ENCODE results near the gene CYP3A7. TPM values are rescaled to one million over a fixed set of nuclear protein-coding genes. Genes with fewer than 3 reads are reported as not detected.
A peak's percentile ranks its signal among the peaks of the same experiment; 100 is the strongest.

The CYP3A7 gene
- total RNA-seq, 1 donor from 2014 or later = 1.6 TPM

- Histone ChIP-seq H3K4me3 (no peak overlapping the region), H3K36me3 (peaks cover 9% of the 10 kb centered on the region), H3K4me1 (no peaks in the 10 kb centered on the region), H3K27ac (no peak overlapping the region), H3K9me3 (no peaks in the 10 kb centered on the region), H3K27me3 (no peaks in the 10 kb centered on the region)
- TF ChIP-seq CTCF (IDR thresholded peaks at IDR 0.05) = no peak
- ATAC-seq = no peak
- intact Hi-C loops (cut with DNase I) = no loop called here
- DNase-seq = no peak
Measured at GRCh38 chr7:99674995-99675742, 59.8 kb downstream of the CYP3A7 start.

- Histone ChIP-seq H3K4me3 (no peak overlapping the region), H3K27ac (no peak overlapping the region), H3K4me1 (no peaks in the 10 kb centered on the region), H3K9me3 (no peaks in the 10 kb centered on the region), H3K27me3 (no peaks in the 10 kb centered on the region), H3K36me3 (peaks cover 9% of the 10 kb centered on the region)
- ATAC-seq = no peak
- TF ChIP-seq CTCF (IDR thresholded peaks at IDR 0.05) = no peak
- intact Hi-C loops (cut with DNase I) = no loop called here
- no peak for DNase-seq
Measured at GRCh38 chr7:99672573-99672972, 62.4 kb downstream of the CYP3A7 start.

GRCh38 chr7:99669782-99670181 is 65.2 kb downstream of the CYP3A7 start:
- Histone ChIP-seq H3K36me3 (peaks cover 9% of the 10 kb centered on the region), H3K4me3 (no peak overlapping the region), H3K27me3 (no peaks in the 10 kb centered on the region), H3K9me3 (no peaks in the 10 kb centered on the region), H3K27ac (no peak overlapping the region), H3K4me1 (no peaks in the 10 kb centered on the region)
- intact Hi-C loops (cut with DNase I) = no loop called here
- no peak for DNase-seq
- ATAC-seq = no peak
- TF ChIP-seq CTCF (IDR thresholded peaks at IDR 0.05) = no peak

DNA sequence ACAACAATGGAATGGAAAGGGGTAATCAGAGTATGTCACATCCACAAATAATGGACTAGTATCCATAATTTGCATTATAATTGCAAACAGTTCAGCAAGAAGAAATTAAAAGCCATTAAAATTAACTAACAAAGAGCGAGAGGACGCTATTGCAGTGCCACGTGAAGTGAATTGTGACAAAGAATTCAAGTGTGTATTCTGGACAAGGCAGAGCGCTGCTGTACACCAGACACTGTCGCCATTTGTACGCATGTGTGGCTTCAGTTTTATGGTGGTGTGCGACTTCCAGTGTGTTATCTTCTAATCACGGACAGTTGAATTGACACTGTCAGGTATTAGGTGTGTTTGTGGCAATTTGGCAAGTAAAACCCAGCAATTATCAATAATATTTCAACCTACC is 66.5 kb downstream of the CYP3A7 start:
- Histone ChIP-seq H3K9me3 (no peaks in the 10 kb centered on the region), H3K27me3 (no peaks in the 10 kb centered on the region), H3K4me3 (no peak overlapping the region), H3K36me3 (peaks cover 9% of the 10 kb centered on the region), H3K27ac (no peak overlapping the region), H3K4me1 (no peaks in the 10 kb centered on the region)
- no peak for DNase-seq
- intact Hi-C loops (cut with DNase I) = no loop called here
- no peak for TF ChIP-seq CTCF (IDR thresholded peaks at IDR 0.05)
- no peak for ATAC-seq

GRCh38 chr7:99667179-99667578 is 67.8 kb downstream of the CYP3A7 start:
- TF ChIP-seq CTCF (IDR thresholded peaks at IDR 0.05) = no peak
- no peak overlapping the region for H3K27ac ChIP-seq
- no peak for DNase-seq
- no peak overlapping the region for H3K4me3 ChIP-seq
- no peaks in the 10 kb centered on the region for H3K9me3 ChIP-seq
- H3K27me3 ChIP-seq = no peaks in the 10 kb centered on the region
- ATAC-seq = no peak
- intact Hi-C loops (cut with DNase I) = no loop called here
- H3K36me3 ChIP-seq = no peaks in the 10 kb centered on the region
- H3K4me1 ChIP-seq = no peaks in the 10 kb centered on the region

GRCh38 chr7:99666013-99666395 is 69.0 kb downstream of the CYP3A7 start:
- Histone ChIP-seq H3K4me1 (no peaks in the 10 kb centered on the region), H3K36me3 (no peaks in the 10 kb centered on the region), H3K27me3 (no peaks in the 10 kb centered on the region), H3K27ac (no peak overlapping the region), H3K9me3 (no peaks in the 10 kb centered on the region), H3K4me3 (no peak overlapping the region)
- intact Hi-C loops (cut with DNase I) = no loop called here
- no peak for TF ChIP-seq CTCF (IDR thresholded peaks at IDR 0.05)
- peak; percentile 55 for ATAC-seq
- DNase-seq = no peak
